B cell (primary cell): ENCODE data around the gene RNF17.

ENCODE experiments used
- EZH2 ChIP-seq: IDR thresholded peaks from 2 replicates; pipeline ENCODE4 v1.6.1; 2012; ENCODE audit warnings: borderline replicate concordance, low read depth, mild to moderate bottlenecking, moderate library complexity, low read length; ENCODE audit not compliant: insufficient read depth, poor library complexity, severe bottlenecking
- TF ChIP-seq, protein P1 (sequence below): fragments of 200-600 bp; IDR thresholded peaks from one replicate; pipeline ENCODE4 v1.8.0; 2022; ENCODE audit warnings: antibody characterized with exemption, mild to moderate bottlenecking

DNA sequence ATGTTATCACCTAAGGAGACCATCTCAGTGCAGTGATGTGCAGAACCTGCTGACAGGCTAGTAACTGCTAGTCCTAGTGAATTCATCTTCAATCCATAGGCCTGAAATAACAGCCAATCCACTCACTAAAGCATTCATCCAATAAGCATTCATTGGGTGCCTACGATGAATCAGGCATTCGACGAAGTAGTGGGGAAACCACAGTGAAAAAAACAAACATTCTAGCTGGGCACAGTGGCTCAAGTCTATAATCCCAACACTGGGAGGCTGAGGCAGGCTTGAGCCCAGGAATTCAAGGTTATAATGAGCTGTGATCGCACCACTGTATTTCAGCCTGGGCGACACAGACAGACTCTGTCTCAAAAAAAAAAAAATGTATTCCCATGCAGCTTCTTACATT, 135.6 kb downstream of the RNF17 start:
- TF ChIP-seq, protein P1, sequence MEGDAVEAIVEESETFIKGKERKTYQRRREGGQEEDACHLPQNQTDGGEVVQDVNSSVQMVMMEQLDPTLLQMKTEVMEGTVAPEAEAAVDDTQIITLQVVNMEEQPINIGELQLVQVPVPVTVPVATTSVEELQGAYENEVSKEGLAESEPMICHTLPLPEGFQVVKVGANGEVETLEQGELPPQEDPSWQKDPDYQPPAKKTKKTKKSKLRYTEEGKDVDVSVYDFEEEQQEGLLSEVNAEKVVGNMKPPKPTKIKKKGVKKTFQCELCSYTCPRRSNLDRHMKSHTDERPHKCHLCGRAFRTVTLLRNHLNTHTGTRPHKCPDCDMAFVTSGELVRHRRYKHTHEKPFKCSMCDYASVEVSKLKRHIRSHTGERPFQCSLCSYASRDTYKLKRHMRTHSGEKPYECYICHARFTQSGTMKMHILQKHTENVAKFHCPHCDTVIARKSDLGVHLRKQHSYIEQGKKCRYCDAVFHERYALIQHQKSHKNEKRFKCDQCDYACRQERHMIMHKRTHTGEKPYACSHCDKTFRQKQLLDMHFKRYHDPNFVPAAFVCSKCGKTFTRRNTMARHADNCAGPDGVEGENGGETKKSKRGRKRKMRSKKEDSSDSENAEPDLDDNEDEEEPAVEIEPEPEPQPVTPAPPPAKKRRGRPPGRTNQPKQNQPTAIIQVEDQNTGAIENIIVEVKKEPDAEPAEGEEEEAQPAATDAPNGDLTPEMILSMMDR, result no peak
- TF ChIP-seq EZH2, result no peak
